Cortex of kidney (tissue), 1 donor: ENCODE results near the gene PCDHGA5.
"Not testable (repeated sequence)": the region's sequence is repeated elsewhere in the genome, so short reads cannot be mapped to it uniquely, and the experiment has no call there.

Source experiments
- DNase-seq: peaks from one replicate; lab custom pipeline; 2025; lab: John Stamatoyannopoulos, UW

PCDHGA5 gene

GRCh38 chr5:141351591-141351990 lies 12.4 kb upstream of the PCDHGA5 start:
- no peak for DNase-seq

GRCh38 chr5:141354900-141355469 lies 9.0 kb upstream of the PCDHGA5 start, which contains the start of gene PCDHGA4:
TSS of gene PCDHGA4 (plus strand) at chr5:141355021. CDS start at chr5:141355108, 87 bp downstream.
- DNase-seq = no peak

GRCh38 chr5:141355641-141356040 lies 8.3 kb upstream of the PCDHGA5 start:
- DNase-seq = no peak

GRCh38 chr5:141356133-141356532 lies 7.8 kb upstream of the PCDHGA5 start:
- DNase-seq = no peak

- no peak for DNase-seq
These were observed 7.0 kb upstream of the PCDHGA5 start for GRCh38 chr5:141356950-141357349.

- DNase-seq = no peak
These were observed 4.1 kb upstream of the PCDHGA5 start, which contains the start of gene PCDHGB2 for GRCh38 chr5:141359790-141360426. TSS of gene PCDHGB2 (plus strand) at chr5:141359994. CDS start at chr5:141360136, 142 bp downstream.

GRCh38 chr5:141360685-141361084 lies 3.3 kb upstream of the PCDHGA5 start:
- DNase-seq = no peak

GRCh38 chr5:141362719-141363118 lies 1.2 kb upstream of the PCDHGA5 start:
- no peak for DNase-seq

- DNase-seq = no peak
These were observed 2.3 kb downstream of the PCDHGA5 start for GRCh38 chr5:141366016-141366896.

GRCh38 chr5:141369994-141370848 lies 6.3 kb downstream of the PCDHGA5 start, which contains the start of gene PCDHGB3:
TSS of gene PCDHGB3 (plus strand) at chr5:141370242. CDS start at chr5:141370395, 153 bp downstream.
- DNase-seq = no peak

- no peak for DNase-seq
These were observed 7.9 kb downstream of the PCDHGA5 start for GRCh38 chr5:141371572-141372475.

- no peak for DNase-seq
These were observed 9.8 kb downstream of the PCDHGA5 start, which contains the start of gene PCDHGA6 for GRCh38 chr5:141373673-141374317. TSS of gene PCDHGA6 (plus strand) at chr5:141373891. CDS start at chr5:141374084, 193 bp downstream.

- no peak for DNase-seq
These were observed 10.7 kb downstream of the PCDHGA5 start for GRCh38 chr5:141374627-141375026.

GRCh38 chr5:141375444-141376155 lies 11.6 kb downstream of the PCDHGA5 start:
- not testable (repeated sequence) for DNase-seq

GRCh38 chr5:141382469-141383294 lies 18.7 kb downstream of the PCDHGA5 start, which contains the start of gene PCDHGA7:
TSS of gene PCDHGA7 (plus strand) at chr5:141382742. CDS start at chr5:141382900, 158 bp downstream.
- no peak for DNase-seq

GRCh38 chr5:141383345-141383744 lies 19.4 kb downstream of the PCDHGA5 start:
- DNase-seq = no peak

GRCh38 chr5:141384471-141385267 lies 20.7 kb downstream of the PCDHGA5 start:
- DNase-seq = no peak
